Measurements from ENCODE around the gene HSPA6. TPM values are rescaled to one million over a fixed set of nuclear protein-coding genes. Genes with fewer than 3 reads are reported as not detected.
"Not testable (repeated sequence)": the region's sequence is repeated elsewhere in the genome, so short reads cannot be mapped to it uniquely, and the experiment has no call there.

Gene HSPA6
- total RNA-seq, 4 donors from 2014 or later = 1.3 to 4.2 (median 3.2) TPM

GRCh38 chr1:161530671-161531641, 6.6 kb downstream of the HSPA6 start:
- peak overlapping the region; percentile 76 to 95 (median 92) for H3K27ac ChIP-seq
- H3K9me3 ChIP-seq; intact Hi-C loops (cut with DNase I); DNase-seq; H3K36me3 ChIP-seq; H3K27me3 ChIP-seq: not testable (repeated sequence)
- WGBS, 2 donors = 2% methylated on average over 27 to 33 of the region's 56 CpGs
- TF ChIP-seq POLR2A (IDR thresholded peaks at IDR 0.05) (peak in 1 of 4 donors; percentile 51), CTCF (IDR thresholded peaks at IDR 0.05) (peak in 1 of 6 experiments; percentile 5)
- peak overlapping the region; percentile 50 to 84 (median 72) for H3K4me3 ChIP-seq
- peaks cover 0 to 26% (median 0%) of the 10 kb centered on the region in 3 donors for H3K4me1 ChIP-seq

GRCh38 chr1:161531986-161532643, 7.8 kb downstream of the HSPA6 start:
- Histone ChIP-seq H3K4me3 (peak overlapping the region in 1 of 4 donors; percentile 12), H3K4me1 (peaks cover 0 to 26% (median 0%) of the 10 kb centered on the region in 3 donors), H3K27ac (peak overlapping the region in 3 of 4 donors; percentile 50 to 95 (median 70)), H3K9me3 (no peaks in the 10 kb centered on the region), H3K36me3 (no peaks in the 10 kb centered on the region), H3K27me3 (no peaks in the 10 kb centered on the region)
- DNase-seq = no peak
- WGBS, 2 donors = 84% methylated on average over 21 to 22 of the region's 22 CpGs
- TF ChIP-seq POLR2A (IDR thresholded peaks at IDR 0.05) = no peak
- TF ChIP-seq CTCF (IDR thresholded peaks at IDR 0.05) = no peak
- intact Hi-C loops (cut with DNase I) = no loop called here

GRCh38 chr1:161532644-161533567, 8.6 kb downstream of the HSPA6 start:
- DNase-seq; H3K36me3 ChIP-seq; intact Hi-C loops (cut with DNase I); H3K9me3 ChIP-seq; H3K27me3 ChIP-seq: not testable (repeated sequence)
- WGBS, 2 donors = 56 to 71% methylated on average over 4 to 15 of the region's 16 CpGs
- peaks cover 0 to 26% (median 0%) of the 10 kb centered on the region in 3 donors for H3K4me1 ChIP-seq
- H3K27ac ChIP-seq = peak overlapping the region in 3 of 4 donors; percentile 44 to 70 (median 50)
- peak overlapping the region in 2 of 4 donors; percentile 10 to 12 for H3K4me3 ChIP-seq

GRCh38 chr1:161537068-161537669, 12.8 kb downstream of the HSPA6 start:
- H3K9me3 ChIP-seq; H3K27ac ChIP-seq; H3K36me3 ChIP-seq; H3K4me3 ChIP-seq; intact Hi-C loops (cut with DNase I); H3K27me3 ChIP-seq; DNase-seq: not testable (repeated sequence)
- 55 to 68% methylated on average over 7 of the region's 7 CpGs for WGBS, 2 donors
- peaks cover 0 to 19% (median 5%) of the 10 kb centered on the region in 3 donors for H3K4me1 ChIP-seq

- WGBS, 2 donors = 66 to 74% methylated on average over 6 to 7 of the region's 7 CpGs
These were observed 14.7 kb downstream of the HSPA6 start for GRCh38 chr1:161538925-161539479.

More at GRCh38 chr1:161538925-161539479, 14.7 kb downstream of the HSPA6 start:
- H3K4me3 ChIP-seq = peak overlapping the region in 1 of 4 donors; percentile 52
- H3K27ac ChIP-seq = peak overlapping the region in 3 of 4 donors; percentile 83 to 90 (median 88)
- H3K36me3 ChIP-seq; DNase-seq; H3K9me3 ChIP-seq; intact Hi-C loops (cut with DNase I); H3K27me3 ChIP-seq: not testable (repeated sequence)
- peaks cover 0 to 14% (median 5%) of the 10 kb centered on the region in 3 donors for H3K4me1 ChIP-seq
